CD4-positive, alpha-beta T cell (primary cell): Measurements from ENCODE around the gene TRDMT1. TPM values are rescaled to one million over a fixed set of nuclear protein-coding genes. Genes with fewer than 3 reads are reported as not detected.

Experiments
- ATAC-seq: fragments of 200-7000 bp; cut with Tn5 transposase; one replicate; pipeline ENCODE4 v1.10.0; 2022; ENCODE audit warnings: mild to moderate bottlenecking; ENCODE audit not compliant: poor library complexity
- CTCF ChIA-PET: fragments of 350-600 bp; sonication (Branson Sonifier 250); formaldehyde crosslinking; loops from one replicate; lab custom pipeline; 2021; ENCODE audit warnings: antibody characterized with exemption, inconsistent platforms; lab: Charles Lee
- POLR2A ChIA-PET: fragments of 350-600 bp; sonication (Branson Sonifier 250); formaldehyde crosslinking; loops from one replicate; lab custom pipeline; 2021; ENCODE audit warnings: antibody characterized with exemption, inconsistent platforms; lab: Charles Lee
- DNase-seq, 14 experiments: peaks; one replicate each; pipeline ENCODE4 v3.0.0-alpha.2; 2013 to 2020; ENCODE audit warnings: mixed read lengths in 2 of 14
- H3K27ac ChIP-seq, 2 donors: one replicate each; pipeline versions ENCODE4 v1.5.1 to v1.7.0; 2013; ENCODE audit warnings: low read length in 2 of 2, low read depth in 1 of 2, mild to moderate bottlenecking in 1 of 2
- H3K27me3 ChIP-seq, 2 experiments: 1 replicate in 1 of 2; 2 replicates in 1 of 2; pipeline versions ENCODE4 v1.6.1 to v1.7.0; 2013; ENCODE audit warnings: low read length in 2 of 2, control low read depth in 1 of 2, mild to moderate bottlenecking in 1 of 2, moderate library complexity in 1 of 2; ENCODE audit not compliant: insufficient read depth in 2 of 2, control insufficient read depth in 1 of 2
- H3K36me3 ChIP-seq: one replicate; pipeline ENCODE4 v1.6.1; 2013; ENCODE audit warnings: low read length, control low read depth; ENCODE audit not compliant: insufficient read depth
- H3K4me1 ChIP-seq: one replicate; pipeline ENCODE4 v1.6.1; 2013; ENCODE audit warnings: low read length, control low read depth; ENCODE audit not compliant: insufficient read depth
- H3K4me3 ChIP-seq: one replicate; pipeline ENCODE4 v1.5.1; 2013; ENCODE audit warnings: mild to moderate bottlenecking, low read length, moderate library complexity
- H3K9me3 ChIP-seq, 2 experiments: 1 replicate in 1 of 2; 2 replicates in 1 of 2; pipeline versions ENCODE4 v1.6.1 to v1.7.0; 2013; ENCODE audit warnings: low read length in 2 of 2, mild to moderate bottlenecking in 2 of 2, control low read depth in 1 of 2, moderate library complexity in 1 of 2; ENCODE audit not compliant: control insufficient read depth in 1 of 2, insufficient read depth in 1 of 2
- H3K27ac Mint-ChIP-seq: one replicate; pipeline ENCODE4 v1.8.0; 2020; ENCODE audit warnings: mixed read lengths
- H3K27me3 Mint-ChIP-seq: one replicate; pipeline ENCODE4 v1.8.0; 2021; ENCODE audit warnings: mixed read lengths
- H3K36me3 Mint-ChIP-seq: one replicate; pipeline ENCODE4 v1.8.0; 2021; ENCODE audit warnings: low read depth, mixed read lengths
- H3K4me1 Mint-ChIP-seq: one replicate; pipeline ENCODE4 v1.8.0; 2021; ENCODE audit warnings: low read depth, mixed read lengths
- H3K4me3 Mint-ChIP-seq: one replicate; pipeline ENCODE4 v1.8.0; 2020; ENCODE audit warnings: mild to moderate bottlenecking, mixed read lengths
- H3K9me3 Mint-ChIP-seq: one replicate; pipeline ENCODE4 v1.8.0; 2020; ENCODE audit warnings: mixed read lengths
- intact Hi-C, 2 experiments: fragments of 100-400 bp; cut with DNase I in 1 of 2; cut with micrococcal nuclease in 1 of 2; formaldehyde crosslinking; loops; one replicate each; pipeline versions ENCODE4 v1.15.1 to v1.9.0; 2023 to 2025; cut with DNase I, micrococcal nuclease
- total RNA-seq, 174 experiments: library from RNA in 2 of 174; stranded (reverse) in 2 of 174; gene quantifications; one replicate each; pipeline ENCODE4 v1.2.3 and lab custom pipeline; 2021 to 2026
- TF ChIP-seq, protein P1 (sequence below): fragments of 200-600 bp; IDR thresholded peaks from one replicate; pipeline ENCODE4 v1.8.0; 2022; ENCODE audit warnings: antibody characterized with exemption, mild to moderate bottlenecking

The TRDMT1 gene
- total RNA-seq, 2 experiments from 2014 or later: 20.3 to 21.3 TPM

- Histone ChIP-seq H3K9me3 (peaks cover 0 to 8% of the 10 kb centered on the region in 2 experiments), H3K4me1 (peaks cover 50% of the 10 kb centered on the region), H3K4me3 (peak overlapping the region; percentile 94), H3K27me3 (no peaks in the 10 kb centered on the region), H3K36me3 (peaks cover 35% of the 10 kb centered on the region), H3K27ac (peak overlapping the region; percentile 93 to 100)
- ChIA-PET CTCF (interaction anchor here (1.0 to 5.8 kb wide), 8 partner anchors 14 to 205 kb away, joined by 3 to 47 read pairs (median 4); partner anchors contain the start of gene TRDMT1), POLR2A (interaction anchor here (0.6 to 13.0 kb wide), 39 partner anchors 8 to 792 kb away, joined by 3 to 375 read pairs (median 5); partner anchors contain the start of genes PTER, RSU1, STAM and TRDMT1)
- DNase-seq: peak; percentile 69 to 93 (median 81)
- peaks cover 67% of the 10 kb centered on the region for H3K36me3 Mint-ChIP-seq
- TF ChIP-seq, protein P1, sequence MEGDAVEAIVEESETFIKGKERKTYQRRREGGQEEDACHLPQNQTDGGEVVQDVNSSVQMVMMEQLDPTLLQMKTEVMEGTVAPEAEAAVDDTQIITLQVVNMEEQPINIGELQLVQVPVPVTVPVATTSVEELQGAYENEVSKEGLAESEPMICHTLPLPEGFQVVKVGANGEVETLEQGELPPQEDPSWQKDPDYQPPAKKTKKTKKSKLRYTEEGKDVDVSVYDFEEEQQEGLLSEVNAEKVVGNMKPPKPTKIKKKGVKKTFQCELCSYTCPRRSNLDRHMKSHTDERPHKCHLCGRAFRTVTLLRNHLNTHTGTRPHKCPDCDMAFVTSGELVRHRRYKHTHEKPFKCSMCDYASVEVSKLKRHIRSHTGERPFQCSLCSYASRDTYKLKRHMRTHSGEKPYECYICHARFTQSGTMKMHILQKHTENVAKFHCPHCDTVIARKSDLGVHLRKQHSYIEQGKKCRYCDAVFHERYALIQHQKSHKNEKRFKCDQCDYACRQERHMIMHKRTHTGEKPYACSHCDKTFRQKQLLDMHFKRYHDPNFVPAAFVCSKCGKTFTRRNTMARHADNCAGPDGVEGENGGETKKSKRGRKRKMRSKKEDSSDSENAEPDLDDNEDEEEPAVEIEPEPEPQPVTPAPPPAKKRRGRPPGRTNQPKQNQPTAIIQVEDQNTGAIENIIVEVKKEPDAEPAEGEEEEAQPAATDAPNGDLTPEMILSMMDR: no peak
- peaks cover 68% of the 10 kb centered on the region for H3K4me1 Mint-ChIP-seq
- no peaks in the 10 kb centered on the region for H3K27me3 Mint-ChIP-seq
- peak overlapping the region; percentile 98 for H3K27ac Mint-ChIP-seq
- intact Hi-C loops: loop anchor here (5.0 to 10.0 kb wide), 3 partner anchors 54 to 317 kb away; no protein-coding TSS in a partner anchor
- peak overlapping the region; percentile 86 for H3K4me3 Mint-ChIP-seq
- peak; percentile 28 for ATAC-seq
- no peaks in the 10 kb centered on the region for H3K9me3 Mint-ChIP-seq
Observed at GRCh38 chr10:17229016-17229716, 27.7 kb upstream of the TRDMT1 start.

- Mint-ChIP-seq H3K27me3 (no peaks in the 10 kb centered on the region), H3K4me1 (peaks cover 61% of the 10 kb centered on the region), H3K9me3 (no peaks in the 10 kb centered on the region), H3K27ac (peak within 1 kb of the TSS; percentile 98), H3K4me3 (peak within 1 kb of the TSS; percentile 86), H3K36me3 (peaks cover 59% of the 10 kb centered on the region)
- peaks cover 0 to 8% of the 10 kb centered on the region in 2 experiments for H3K9me3 ChIP-seq
- ATAC-seq (peak; percentile 26), DNase-seq (peak; percentile 66 to 95 (median 86))
- ChIA-PET CTCF (interaction anchor here (1.1 to 5.8 kb wide), 10 partner anchors 10 to 400 kb away, joined by 3 to 47 read pairs (median 4); partner anchors contain the start of gene TRDMT1), POLR2A (interaction anchor here (0.6 to 13.0 kb wide), 18 partner anchors 9 to 415 kb away, joined by 3 to 375 read pairs (median 5); partner anchors contain the start of genes RSU1, STAM and TRDMT1)
- H3K4me3 ChIP-seq: peak within 1 kb of the TSS; percentile 94
- peaks cover 27% of the 10 kb centered on the region for H3K36me3 ChIP-seq
- no peaks in the 10 kb centered on the region for H3K27me3 ChIP-seq
- TF ChIP-seq, protein P1: no peak
- peak within 1 kb of the TSS; percentile 93 to 100 for H3K27ac ChIP-seq
- intact Hi-C loops: loop anchor here (1.0 to 10.0 kb wide), 5 partner anchors 27 to 316 kb away; partner anchors contain the start of gene TRDMT1 (in 1 of the 2)
- H3K4me1 ChIP-seq: peaks cover 42% of the 10 kb centered on the region
Observed at GRCh38 chr10:17228091-17229015, 26.9 kb upstream of the TRDMT1 start, which contains the start of gene VIM. TSS of gene VIM (plus strand) at chr10:17228241. CDS start at chr10:17229423, 1,182 bp downstream.
